ENCODE measurements around the gene LRP4. TPM values are rescaled to one million over a fixed set of nuclear protein-coding genes. Genes with fewer than 3 reads are reported as not detected.

LRP4 gene
- total and polyA plus RNA-seq, 2 of the 13 experiments (the other 11 are each of a cell fraction or from before 2014, with no cell fraction given): 4.7 to 13.3 TPM

- TF ChIP-seq SNAPC4 (CRISPR knock-in tag; IDR thresholded peaks at IDR 0.05) (no peak), SOX13 (IDR thresholded peaks at IDR 0.05) (no peak), SOX13 (CRISPR knock-in tag; conservative IDR thresholded peaks at IDR 0.05 in 1 of 2, IDR thresholded peaks at IDR 0.05 in 1 of 2) (no peak; a peak in 1 of 4 replicates), NRL (CRISPR knock-in tag; IDR thresholded peaks at IDR 0.05; ENCODE audit: borderline replicate concordance) (no peak), ZNF34 (CRISPR knock-in tag; IDR thresholded peaks at IDR 0.05; ENCODE audit: borderline replicate concordance) (0 out of 2 replicates have a peak, but pooled peaks have one; percentile 58), TAF1 (CRISPR knock-in tag; IDR thresholded peaks at IDR 0.05) (0 out of 2 replicates have a peak, but pooled peaks have one; percentile 32), ZMYM2 (CRISPR knock-in tag; IDR thresholded peaks at IDR 0.05) (no peak), FOXO4 (CRISPR knock-in tag; conservative IDR thresholded peaks at IDR 0.05) (no peak), ARID2 (CRISPR knock-in tag; IDR thresholded peaks at IDR 0.05; ENCODE audit: borderline replicate concordance) (no peak), TSC22D2 (CRISPR knock-in tag; IDR thresholded peaks at IDR 0.05; ENCODE audit: borderline replicate concordance) (peak; percentile 67; the same call in 1 of the 2 replicates), YY1 (IDR thresholded peaks at IDR 0.05; ENCODE audit: insufficient read depth, insufficient replicate concordance, low read depth, low read length) (peak; percentile 34), ZNF296 (CRISPR knock-in tag; conservative IDR thresholded peaks at IDR 0.05) (no peak), ZNF598 (CRISPR knock-in tag; IDR thresholded peaks at IDR 0.05; ENCODE audit: borderline replicate concordance) (no peak), ARID5B (CRISPR knock-in tag; IDR thresholded peaks at IDR 0.05) (peak; percentile 48; the same call in 1 of the 2 replicates), PBX3 (CRISPR knock-in tag; IDR thresholded peaks at IDR 0.05; ENCODE audit: borderline replicate concordance) (no peak)
Measured at GRCh38 chr11:46936138-46937110, 18.1 kb upstream of the LRP4 start, which contains the start of gene CSTPP1 (continued).

All from HepG2 (cell line).